ENCODE results near the gene RIPK4.

GRCh38 chr21:41800425-41801320 is 33.8 kb upstream of the RIPK4 start:
- TF ChIP-seq CTCF (IDR thresholded peaks at IDR 0.05; ENCODE audit: poor library complexity, severe bottlenecking), result no peak
- no peak for TF ChIP-seq RAD21 (conservative IDR thresholded peaks at IDR 0.05)
- TF ChIP-seq POLR2AphosphoS5 (IDR thresholded peaks at IDR 0.05), result no peak
